Spleen (tissue), 11 donors: ENCODE results near the gene DNAJC1. TPM values are rescaled to one million over a fixed set of nuclear protein-coding genes. Genes with fewer than 3 reads are reported as not detected.

ENCODE experiments used
- DNase-seq: peaks from one replicate; pipeline ENCODE4 v3.0.0-alpha.2; 2020
- H3K27ac ChIP-seq, 8 donors: fragments of 200-600 bp; sonication (generic) in 7 of 8; 1 replicate in 4 of 8; 2 replicates in 4 of 8; pipeline versions ENCODE4 v1.5.0 to v1.8.0; 2016 to 2021; ENCODE audit warnings: inconsistent platforms in 4 of 8, mild to moderate bottlenecking in 4 of 8, moderate library complexity in 1 of 8
- H3K27me3 ChIP-seq, 7 donors: fragments of 200-600 bp; sonication (generic) in 6 of 7; replicated peaks in 1 of 7; 1 replicate in 4 of 7; 2 replicates in 3 of 7; pipeline versions ENCODE4 v1.5.0 to v1.8.0; 2016 to 2021; ENCODE audit warnings: inconsistent platforms in 3 of 7, mild to moderate bottlenecking in 1 of 7
- H3K36me3 ChIP-seq, 6 donors: fragments of 200-600 bp; sonication (generic) in 5 of 6; 1 replicate in 4 of 6; 2 replicates in 2 of 6; pipeline versions ENCODE4 v1.5.0 to v1.8.0; 2016 to 2021; ENCODE audit warnings: inconsistent platforms in 2 of 6
- H3K4me1 ChIP-seq, 6 donors: fragments of 200-600 bp; sonication (generic) in 5 of 6; 1 replicate in 3 of 6; 2 replicates in 3 of 6; pipeline versions ENCODE4 v1.5.0 to v1.8.0; 2016 to 2021; ENCODE audit warnings: inconsistent platforms in 3 of 6
- H3K4me3 ChIP-seq, 8 donors: fragments of 200-600 bp; sonication (generic) in 7 of 8; 1 replicate in 4 of 8; 2 replicates in 4 of 8; pipeline versions ENCODE4 v1.5.0 to v1.8.0; 2016 to 2021; ENCODE audit warnings: inconsistent platforms in 4 of 8, mild to moderate bottlenecking in 4 of 8, moderate library complexity in 2 of 8
- H3K9me3 ChIP-seq, 8 donors: fragments of 200-600 bp; sonication (generic) in 7 of 8; 1 replicate in 4 of 8; 2 replicates in 4 of 8; pipeline versions ENCODE4 v1.5.0 to v1.8.0; 2016 to 2021; ENCODE audit warnings: inconsistent platforms in 4 of 8
- POLR2A ChIP-seq, 3 donors: fragments of 450-650 bp; IDR thresholded peaks; one replicate each; pipeline ENCODE4 v1.5.1; 2017; ENCODE audit warnings: antibody characterized with exemption in 3 of 3, mild to moderate bottlenecking in 1 of 3
- POLR2AphosphoS5 ChIP-seq, 3 donors: sonication (generic); formaldehyde crosslinking; IDR thresholded peaks; one replicate each; pipeline ENCODE4 v1.5.1; 2017; ENCODE audit warnings: antibody characterized with exemption in 3 of 3
- WGBS, 5 donors: extraction: QIAGEN DNeasy Blood & Tissue Kit in 3 of 5; methylation state at CpG; one replicate each; pipeline versions ENCODE4 v1.1.5 to v1.1.7; 2013 to 2018; 5-methylcytosine and 5-hydroxymethylcytosine counted together
- intact Hi-C: fragments of 100-400 bp; cut with DNase I; formaldehyde crosslinking; loops from one replicate; pipeline ENCODE4 v1.15.0; 2023; ENCODE audit warnings: low total_unique reads
- polyA plus RNA-seq, 3 donors: library from polyadenylated mRNA; stranded (reverse); fragments of 200-250 nt; gene quantifications; one replicate each; pipeline ENCODE4 v1.2.1, GENCODE V29; 2013
- total RNA-seq, 7 donors: library from RNA; depleted of rRNA in 3 of 7; stranded (reverse); fragments of >200 nt in 3 of 7; fragmentation: NEBNext Ultra II Directional in 4 of 7; extraction: Animal tissue kit (Norgen Biotek cat#: 25700) in 4 of 7; gene quantifications; one replicate each; pipeline versions ENCODE4 v1.1.0 to v1.2.1, GENCODE V29; 2016 to 2021
- TF ChIP-seq, protein P1 (sequence below), 11 experiments: fragments of 200-600 bp in 7 of 11; fragments of 450-650 bp in 4 of 11; sonication (generic) in 4 of 11; IDR thresholded peaks in 8 of 11; conservative IDR thresholded peaks in 3 of 11; 1 replicate in 7 of 11; 2 replicates in 4 of 11; pipeline versions ENCODE4 v1.4.0 to v1.8.0; 2016 to 2021; ENCODE audit warnings: antibody characterized with exemption in 11 of 11, inconsistent platforms in 4 of 11, mild to moderate bottlenecking in 1 of 11
- donor health status: healthy with polysubstance abuse.
- donor health status: DM: no; HTN: no; CAD: no; lungs with moderate emphysema.
- donor health status: DM: no; HTN: no; CAD: no.
- donor health status: Bipolar disorder and iron deficiency.
- donor health status: healthy.
- donor health status: DM: no; HTN: no; CAD: no.
- donor health status: DM: yes; HTN: yes; CAD: no.

The DNAJC1 gene
- total and polyA plus RNA-seq, 10 donors: 8.1 to 96.4 (median 22.5) TPM

DNA sequence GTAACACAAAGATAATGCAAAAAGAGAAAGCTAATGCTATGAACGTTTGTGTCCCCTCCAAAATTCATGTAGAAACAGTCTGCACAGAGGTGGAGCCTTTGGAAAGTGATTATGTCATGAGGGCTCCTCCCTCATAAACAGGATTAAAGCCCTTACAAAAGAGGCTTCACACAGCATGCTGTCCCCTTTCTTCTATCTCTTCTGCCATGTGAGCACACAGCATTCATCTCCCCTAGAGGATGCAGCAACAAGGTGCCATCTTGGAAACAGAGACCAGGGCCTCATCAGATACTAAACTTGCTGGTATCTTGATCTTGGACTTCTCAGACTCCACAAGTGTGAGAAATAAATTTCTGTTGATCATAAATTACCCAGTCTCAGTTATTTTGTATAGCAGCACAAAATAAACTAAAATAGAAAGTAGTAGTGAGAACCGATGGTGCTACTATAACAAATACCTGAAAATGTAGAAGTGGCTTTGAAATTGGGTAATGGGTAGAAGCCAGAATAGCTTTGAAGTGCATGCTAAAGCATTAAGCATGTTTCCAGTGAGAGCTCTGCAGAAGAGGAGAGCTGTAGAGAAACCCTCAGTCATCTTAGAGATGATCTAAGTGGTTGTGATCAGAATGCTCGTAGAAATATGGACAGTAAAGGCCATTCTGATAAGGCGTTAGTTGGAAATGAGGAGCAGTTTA is 108.7 kb downstream of the DNAJC1 start:
- no peak for DNase-seq
- intact Hi-C loops: no loop called here
- 91 to 95% (median 92%) methylated on average over 4 of the region's 4 CpGs for WGBS, 5 donors
- no peaks in the 10 kb centered on the region for H3K27me3 ChIP-seq
- TF ChIP-seq, protein P1, sequence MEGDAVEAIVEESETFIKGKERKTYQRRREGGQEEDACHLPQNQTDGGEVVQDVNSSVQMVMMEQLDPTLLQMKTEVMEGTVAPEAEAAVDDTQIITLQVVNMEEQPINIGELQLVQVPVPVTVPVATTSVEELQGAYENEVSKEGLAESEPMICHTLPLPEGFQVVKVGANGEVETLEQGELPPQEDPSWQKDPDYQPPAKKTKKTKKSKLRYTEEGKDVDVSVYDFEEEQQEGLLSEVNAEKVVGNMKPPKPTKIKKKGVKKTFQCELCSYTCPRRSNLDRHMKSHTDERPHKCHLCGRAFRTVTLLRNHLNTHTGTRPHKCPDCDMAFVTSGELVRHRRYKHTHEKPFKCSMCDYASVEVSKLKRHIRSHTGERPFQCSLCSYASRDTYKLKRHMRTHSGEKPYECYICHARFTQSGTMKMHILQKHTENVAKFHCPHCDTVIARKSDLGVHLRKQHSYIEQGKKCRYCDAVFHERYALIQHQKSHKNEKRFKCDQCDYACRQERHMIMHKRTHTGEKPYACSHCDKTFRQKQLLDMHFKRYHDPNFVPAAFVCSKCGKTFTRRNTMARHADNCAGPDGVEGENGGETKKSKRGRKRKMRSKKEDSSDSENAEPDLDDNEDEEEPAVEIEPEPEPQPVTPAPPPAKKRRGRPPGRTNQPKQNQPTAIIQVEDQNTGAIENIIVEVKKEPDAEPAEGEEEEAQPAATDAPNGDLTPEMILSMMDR (IDR thresholded peaks at IDR 0.05 in 8 of 11, conservative IDR thresholded peaks at IDR 0.05 in 3 of 11): no peak
- TF ChIP-seq POLR2AphosphoS5 (IDR thresholded peaks at IDR 0.05) (no peak), POLR2A (IDR thresholded peaks at IDR 0.05) (no peak)
- peaks cover 10 to 46% (median 38%) of the 10 kb centered on the region in 8 donors for H3K9me3 ChIP-seq
- peaks cover 0 to 9% (median under 1%) of the 10 kb centered on the region in 6 donors for H3K4me1 ChIP-seq
- no peak overlapping the region for H3K27ac ChIP-seq
- H3K4me3 ChIP-seq: no peak overlapping the region
- peaks cover 0 to 77% (median 8%) of the 10 kb centered on the region in 6 donors for H3K36me3 ChIP-seq

DNA sequence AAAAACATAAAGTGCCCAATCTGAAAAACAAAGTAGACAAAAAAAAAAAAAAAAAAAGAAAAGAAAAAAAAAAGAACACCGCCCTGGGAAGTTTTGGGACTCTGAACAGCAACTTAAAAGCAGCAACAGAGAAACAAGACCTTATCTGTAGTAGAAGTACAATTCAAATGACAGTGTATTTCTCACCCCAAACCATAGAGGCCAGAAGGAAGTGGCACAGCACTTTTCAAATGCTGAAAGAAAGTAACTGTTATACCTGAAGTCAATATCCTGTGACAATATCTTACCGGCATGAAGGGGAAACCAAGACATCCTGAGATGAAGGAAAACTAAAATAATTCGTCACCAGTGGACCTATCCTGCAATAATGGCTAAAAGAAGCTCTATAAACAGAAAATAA is 112.1 kb downstream of the DNAJC1 start:
- Histone ChIP-seq H3K27ac (no peak overlapping the region), H3K9me3 (peaks cover 10 to 65% (median 44%) of the 10 kb centered on the region in 8 donors), H3K27me3 (no peaks in the 10 kb centered on the region), H3K36me3 (peaks cover 0 to 55% (median 5%) of the 10 kb centered on the region in 6 donors), H3K4me3 (no peak overlapping the region), H3K4me1 (peaks cover 0 to 24% (median 10%) of the 10 kb centered on the region in 6 donors)
- no peak for DNase-seq
- 57 to 78% (median 75%) methylated on average over 3 of the region's 3 CpGs for WGBS, 5 donors
- intact Hi-C loops: no loop called here
- no peak for TF ChIP-seq POLR2AphosphoS5 (IDR thresholded peaks at IDR 0.05)
- TF ChIP-seq, protein P1 (IDR thresholded peaks at IDR 0.05 in 8 of 11, conservative IDR thresholded peaks at IDR 0.05 in 3 of 11): no peak
- no peak for TF ChIP-seq POLR2A (IDR thresholded peaks at IDR 0.05)

GRCh38 chr10:21889477-21890275 is 113.9 kb downstream of the DNAJC1 start:
- no peak for DNase-seq
- Histone ChIP-seq H3K4me3 (no peak overlapping the region), H3K36me3 (peaks cover 0 to 41% (median 5%) of the 10 kb centered on the region in 6 donors), H3K9me3 (peaks cover 10 to 78% (median 60%) of the 10 kb centered on the region in 8 donors), H3K27ac (no peak overlapping the region), H3K4me1 (peaks cover 0 to 24% (median 10%) of the 10 kb centered on the region in 6 donors), H3K27me3 (no peaks in the 10 kb centered on the region)
- WGBS, 5 donors: 88 to 93% (median 90%) methylated on average over 2 of the region's 2 CpGs
- intact Hi-C loops: no loop called here
- TF ChIP-seq, protein P1 (IDR thresholded peaks at IDR 0.05 in 8 of 11, conservative IDR thresholded peaks at IDR 0.05 in 3 of 11): no peak
- TF ChIP-seq POLR2A (IDR thresholded peaks at IDR 0.05): no peak
- TF ChIP-seq POLR2AphosphoS5 (IDR thresholded peaks at IDR 0.05): no peak

DNA sequence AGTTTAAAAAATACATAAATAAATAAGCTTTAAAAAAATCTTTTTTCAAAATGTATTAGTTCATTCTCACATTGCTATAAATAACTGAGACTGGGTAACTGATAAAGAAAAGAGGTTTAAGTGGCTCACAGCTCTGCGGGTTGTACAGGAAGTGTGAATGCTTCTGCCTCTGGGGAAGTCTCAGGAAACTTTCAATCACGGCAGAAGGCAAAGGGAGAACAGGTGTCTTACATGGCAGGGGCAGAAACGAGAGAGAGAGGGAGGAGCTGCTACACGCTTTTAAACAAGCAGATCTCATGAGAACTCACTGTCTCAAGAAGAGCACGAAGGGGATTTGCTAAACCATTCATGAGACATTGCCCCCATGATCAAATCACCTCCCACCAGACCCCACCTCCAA is 114.6 kb downstream of the DNAJC1 start:
- H3K36me3 ChIP-seq: peaks cover 0 to 33% (median 3%) of the 10 kb centered on the region in 6 donors
- H3K9me3 ChIP-seq: peaks cover 10 to 71% (median 52%) of the 10 kb centered on the region in 8 donors
- intact Hi-C loops: no loop called here
- no peaks in the 10 kb centered on the region for H3K27me3 ChIP-seq
- no peak overlapping the region for H3K4me3 ChIP-seq
- TF ChIP-seq, protein P1 (IDR thresholded peaks at IDR 0.05 in 8 of 11, conservative IDR thresholded peaks at IDR 0.05 in 3 of 11): no peak
- TF ChIP-seq POLR2AphosphoS5 (IDR thresholded peaks at IDR 0.05) (no peak), POLR2A (IDR thresholded peaks at IDR 0.05) (no peak)
- 15 to 35% (median 25%) methylated on average over 5 of the region's 5 CpGs for WGBS, 5 donors
- DNase-seq: no peak
- no peak overlapping the region for H3K27ac ChIP-seq
- peaks cover 0 to 24% (median 10%) of the 10 kb centered on the region in 6 donors for H3K4me1 ChIP-seq
